NCI-H345 treated with DMSO at 0.1 percent for 48 hours (cell line): ENCODE measurements around the gene TOX2.
A peak's percentile ranks its signal among the peaks of the same experiment; 100 is the strongest.

Experiments
- DNase-seq: peaks from one replicate; lab custom pipeline; 2025; ENCODE audit not compliant: unreplicated experiment; lab: John Stamatoyannopoulos, UW

TOX2 gene, protein sequence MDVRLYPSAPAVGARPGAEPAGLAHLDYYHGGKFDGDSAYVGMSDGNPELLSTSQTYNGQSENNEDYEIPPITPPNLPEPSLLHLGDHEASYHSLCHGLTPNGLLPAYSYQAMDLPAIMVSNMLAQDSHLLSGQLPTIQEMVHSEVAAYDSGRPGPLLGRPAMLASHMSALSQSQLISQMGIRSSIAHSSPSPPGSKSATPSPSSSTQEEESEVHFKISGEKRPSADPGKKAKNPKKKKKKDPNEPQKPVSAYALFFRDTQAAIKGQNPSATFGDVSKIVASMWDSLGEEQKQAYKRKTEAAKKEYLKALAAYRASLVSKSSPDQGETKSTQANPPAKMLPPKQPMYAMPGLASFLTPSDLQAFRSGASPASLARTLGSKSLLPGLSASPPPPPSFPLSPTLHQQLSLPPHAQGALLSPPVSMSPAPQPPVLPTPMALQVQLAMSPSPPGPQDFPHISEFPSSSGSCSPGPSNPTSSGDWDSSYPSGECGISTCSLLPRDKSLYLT

DNA sequence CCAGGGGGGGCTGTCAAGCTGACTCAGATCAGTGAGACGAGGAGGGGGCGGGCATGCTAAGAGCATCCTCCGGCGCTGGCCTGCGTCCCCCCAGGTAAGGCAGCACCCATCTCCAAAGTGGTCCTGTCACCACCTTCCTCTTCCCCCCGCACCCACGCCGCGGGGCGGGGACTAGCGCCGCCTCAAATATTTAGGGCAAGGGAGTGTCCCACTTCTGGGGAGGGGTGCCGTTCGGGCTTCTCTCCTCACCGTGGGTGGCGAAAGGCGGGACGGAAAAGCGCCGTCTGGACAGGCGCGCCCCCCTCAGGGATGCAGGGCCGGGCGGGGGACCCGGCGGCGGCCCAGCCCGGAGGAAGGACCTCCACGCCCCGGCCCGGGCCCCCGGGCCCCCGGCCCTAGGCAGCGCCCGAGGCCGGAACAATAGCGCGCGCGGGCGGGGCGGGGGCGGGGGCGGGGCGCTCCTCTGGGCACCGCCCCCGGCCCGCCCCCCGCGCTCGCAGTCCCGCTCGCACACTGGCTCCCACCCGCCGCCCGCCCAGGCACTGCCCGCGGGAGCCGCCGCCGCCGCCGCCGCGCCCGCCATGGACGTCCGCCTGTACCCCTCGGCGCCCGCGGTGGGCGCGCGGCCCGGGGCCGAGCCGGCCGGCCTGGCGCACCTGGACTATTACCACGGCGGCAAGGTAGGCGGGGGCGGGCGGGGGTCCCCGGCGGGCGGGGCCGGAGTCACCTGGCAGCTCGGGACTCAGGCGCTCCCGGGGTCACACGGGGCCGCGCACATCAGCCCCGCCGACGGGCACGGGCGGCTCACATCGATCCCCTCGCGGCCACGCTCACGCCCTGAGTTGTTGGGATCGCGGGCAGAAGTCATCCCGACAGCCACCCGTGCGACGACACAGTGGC is at the start of gene TOX2:
Gene TOX2, plus strand, starts transcription at position 542 of the 900 bp plus-strand sequence. Its CDS starts 40 bp downstream, at position 582.
- peak; percentile 37 for DNase-seq

DNA sequence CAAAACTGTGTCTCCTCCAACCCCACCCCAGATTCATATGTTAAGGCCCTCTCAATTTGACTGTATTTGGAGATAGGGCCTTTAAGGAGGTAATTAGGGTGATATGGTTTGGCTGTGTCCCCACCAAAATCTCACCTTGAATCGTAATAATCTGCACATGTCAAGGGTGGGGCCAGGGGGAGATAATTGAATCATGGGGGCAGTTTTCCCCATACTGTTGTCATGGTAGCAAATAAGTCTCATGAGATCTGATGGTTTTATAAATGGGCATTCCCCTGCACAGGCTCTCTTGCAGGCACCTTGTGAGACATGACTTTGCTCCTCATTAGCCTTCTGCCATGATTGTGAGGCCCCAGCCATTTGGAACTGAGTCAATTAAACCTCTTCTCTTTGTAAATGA is 46.6 kb upstream of the TOX2 start:
- DNase-seq: no peak

GRCh38 chr20:43870484-43870883 is 44.2 kb upstream of the TOX2 start:
- DNase-seq: no peak

- DNase-seq: no peak
These were observed 35.9 kb upstream of the TOX2 start for GRCh38 chr20:43878776-43879175.

GRCh38 chr20:43893930-43894329 is 20.7 kb upstream of the TOX2 start:
- no peak for DNase-seq

DNA sequence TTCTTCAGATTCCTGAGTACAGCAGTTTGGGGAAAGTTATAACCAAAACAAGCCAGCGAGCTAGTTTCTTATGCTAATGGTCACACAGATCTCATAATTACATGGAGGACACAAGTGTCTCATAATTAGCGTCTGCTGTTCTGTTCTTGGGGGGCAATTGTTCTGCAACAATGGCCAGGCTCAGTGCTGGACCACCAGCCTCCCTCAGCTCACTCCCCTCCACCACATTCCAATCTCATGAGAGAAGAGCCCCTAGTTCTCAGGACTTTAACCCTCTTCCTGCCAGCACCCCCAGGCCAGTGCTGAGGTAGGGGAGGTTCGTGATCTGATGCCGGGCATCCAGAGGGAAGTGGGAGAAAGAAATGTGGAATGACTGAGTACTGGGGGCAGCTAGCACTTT is 20.2 kb upstream of the TOX2 start:
- no peak for DNase-seq

DNA sequence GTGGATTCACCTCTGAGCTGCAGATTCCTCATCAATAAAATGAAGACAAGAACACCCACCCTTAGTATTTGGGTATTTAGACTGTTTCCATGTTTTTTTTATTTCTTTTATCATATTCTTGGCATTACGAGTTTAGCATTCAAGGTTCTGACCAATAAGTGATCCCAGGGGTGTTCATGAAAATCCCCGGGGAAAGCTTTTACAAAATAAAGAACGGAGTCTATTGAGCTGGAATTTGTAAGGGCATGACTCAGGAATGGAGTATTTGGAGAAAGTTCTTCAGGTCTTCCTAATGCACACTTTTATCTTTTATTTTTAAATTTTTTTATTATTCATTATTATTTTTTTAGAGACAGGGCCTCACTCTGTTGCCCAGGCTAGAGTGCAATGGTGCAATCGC is 19.4 kb upstream of the TOX2 start:
- no peak for DNase-seq

DNA sequence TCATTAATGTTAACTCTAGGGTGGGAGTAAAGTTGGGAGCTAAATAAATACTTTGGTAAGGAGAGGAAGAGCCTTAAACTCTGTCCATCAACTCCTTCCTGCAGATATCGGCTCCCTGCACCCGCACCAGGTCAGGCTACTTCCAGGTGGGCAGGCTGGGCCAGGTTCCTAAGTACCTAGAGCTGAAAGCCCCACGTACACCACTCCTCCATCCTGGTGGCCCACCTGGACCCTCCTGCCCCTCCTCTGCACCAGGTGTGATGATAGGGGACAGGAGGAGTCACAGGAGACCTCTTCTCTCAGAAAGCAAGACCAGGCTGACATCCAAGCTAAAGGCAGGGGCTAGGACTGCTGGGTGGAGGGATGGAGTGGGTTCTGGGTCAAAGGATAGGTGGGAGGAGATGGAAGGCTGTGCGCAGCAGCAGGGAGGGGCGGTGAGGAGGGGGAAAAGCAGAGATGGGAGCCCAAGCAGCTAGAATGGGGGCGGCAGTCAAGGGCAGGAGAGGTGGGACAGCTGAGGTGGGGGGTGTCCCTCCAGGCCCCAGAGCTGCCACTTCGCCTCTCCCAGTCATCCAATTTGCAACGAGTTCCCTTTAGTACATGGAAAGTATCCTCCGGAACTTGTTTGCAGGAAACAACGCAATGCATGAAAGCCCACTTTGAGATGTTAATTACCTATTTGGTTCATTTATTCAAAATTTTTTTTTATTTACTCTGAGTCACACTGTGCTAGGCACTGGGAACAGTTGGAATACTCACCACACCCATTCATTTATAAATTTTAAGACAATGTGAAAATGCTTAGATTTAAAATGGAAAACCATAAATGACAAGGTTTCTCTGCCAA is 15.2 kb upstream of the TOX2 start:
- DNase-seq: no peak

DNA sequence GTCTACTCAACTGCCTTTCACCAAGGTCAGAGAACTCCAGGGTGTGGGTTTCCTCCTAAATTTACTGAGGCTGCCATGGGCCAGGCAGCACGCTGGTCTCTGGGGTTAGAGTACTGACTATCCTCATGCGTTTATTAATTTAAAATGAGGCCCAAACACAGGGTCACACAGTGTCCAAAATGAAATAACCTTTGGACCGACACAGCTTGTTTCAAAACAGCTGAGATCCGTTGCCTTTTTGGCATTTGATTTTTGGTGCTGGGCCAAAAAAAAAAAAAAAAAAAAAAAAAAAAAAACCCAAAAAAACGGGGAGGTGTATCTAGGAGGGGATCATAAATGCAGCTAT is 14.6 kb upstream of the TOX2 start:
- DNase-seq: no peak

DNA sequence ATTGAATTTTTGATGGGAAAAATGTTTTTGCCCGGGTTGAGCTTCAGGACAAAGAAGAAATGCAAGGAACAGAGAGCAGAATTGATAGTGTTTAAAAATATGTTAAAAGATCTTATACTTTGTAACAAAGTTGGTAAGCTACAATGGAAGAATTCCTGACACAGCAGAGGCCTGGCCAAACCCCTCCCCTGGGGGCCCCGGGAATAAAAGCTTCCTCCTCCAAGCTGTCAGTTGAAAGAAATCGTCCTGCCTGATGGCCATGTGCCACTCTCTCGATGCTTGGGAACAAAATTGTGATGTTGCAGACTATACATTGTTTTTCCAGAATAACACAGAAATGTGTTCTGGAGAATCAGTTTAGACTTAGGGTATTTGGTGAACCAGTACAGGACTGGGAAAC is 14.2 kb upstream of the TOX2 start:
- no peak for DNase-seq

- DNase-seq: no peak
These were observed 13.4 kb upstream of the TOX2 start for GRCh38 chr20:43901296-43901695.

- no peak for DNase-seq
These were observed 10.5 kb upstream of the TOX2 start for GRCh38 chr20:43903953-43904826.

DNA sequence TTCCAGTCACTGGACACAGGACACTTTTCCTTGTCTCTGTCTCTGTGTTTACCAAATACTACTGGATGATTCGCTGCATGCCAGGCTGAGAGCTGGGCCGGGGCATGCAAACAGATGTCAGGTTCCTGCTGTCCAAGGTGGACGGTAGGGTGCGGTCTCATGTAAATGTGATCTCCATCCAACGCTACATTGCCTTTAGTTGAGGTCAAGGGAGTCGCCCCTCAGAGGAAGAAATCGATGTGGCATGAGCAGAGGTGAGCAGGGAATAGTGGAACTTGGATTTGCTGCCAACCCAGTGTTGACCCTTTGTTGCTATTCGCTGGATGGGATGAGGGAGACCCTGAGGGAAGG is 9.8 kb upstream of the TOX2 start:
- DNase-seq: no peak

DNA sequence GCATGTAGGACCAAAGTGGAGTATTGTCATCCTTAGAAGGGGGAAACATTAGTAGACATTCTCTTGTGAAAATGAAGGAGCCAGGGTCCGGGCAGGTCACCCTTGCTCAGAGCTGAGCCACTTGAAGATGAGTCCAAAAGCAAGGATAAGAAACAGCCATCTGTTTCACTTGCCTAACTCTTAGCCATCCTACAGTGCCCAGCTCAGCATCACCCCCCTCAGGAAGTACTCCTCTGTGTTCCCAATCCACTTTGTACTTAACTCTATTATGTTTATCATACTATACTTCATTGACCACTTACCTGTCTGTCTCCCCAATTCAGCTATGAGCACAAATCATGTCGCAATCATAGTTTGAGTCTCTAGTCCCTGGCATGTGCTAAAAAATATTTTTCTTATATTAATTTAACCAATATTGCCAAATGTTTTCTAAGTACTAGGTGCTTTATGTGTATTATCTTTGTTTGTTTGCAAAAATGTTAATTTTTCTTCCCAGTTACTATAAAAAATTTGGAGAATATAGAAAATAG is 8.1 kb upstream of the TOX2 start:
- no peak for DNase-seq

DNA sequence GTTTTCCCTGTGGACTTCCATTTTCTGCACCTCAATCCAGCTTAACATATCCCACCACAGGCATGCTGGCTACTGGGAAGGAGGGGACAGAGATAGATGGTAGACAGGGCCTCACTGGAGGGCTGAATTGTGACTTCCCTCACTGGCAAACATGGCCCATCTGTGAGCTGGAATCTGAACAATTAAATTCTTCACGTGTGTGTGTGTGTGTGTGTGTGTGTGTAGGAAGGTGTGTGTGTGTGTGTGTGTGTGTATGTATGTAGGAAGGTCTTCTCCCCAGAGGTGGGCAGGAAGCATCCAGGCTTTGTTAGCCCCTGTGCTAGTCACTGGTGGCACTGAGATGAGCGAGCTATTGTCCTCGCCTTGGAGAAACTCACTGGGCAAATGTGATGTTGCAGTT is 5.4 kb upstream of the TOX2 start:
- DNase-seq: no peak

DNA sequence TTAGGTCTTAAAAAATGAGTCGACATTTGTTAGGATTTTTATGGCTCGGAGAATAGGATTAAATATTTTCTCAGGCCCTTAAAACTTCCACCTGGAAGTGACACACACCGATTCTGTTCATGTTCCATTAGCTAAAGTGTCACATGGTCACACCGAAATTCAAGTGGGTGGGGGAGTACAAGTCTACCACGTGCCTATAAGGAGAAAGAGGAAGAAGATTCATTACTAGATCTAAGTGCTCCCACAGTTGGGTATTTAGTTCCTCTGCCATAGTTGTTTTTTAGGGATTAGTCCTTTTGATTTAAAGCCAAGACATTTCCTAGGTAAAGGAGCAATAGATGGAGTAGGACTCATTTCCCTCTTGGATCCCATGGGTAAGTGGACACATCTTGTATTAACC is 4.9 kb upstream of the TOX2 start:
- DNase-seq: no peak

DNA sequence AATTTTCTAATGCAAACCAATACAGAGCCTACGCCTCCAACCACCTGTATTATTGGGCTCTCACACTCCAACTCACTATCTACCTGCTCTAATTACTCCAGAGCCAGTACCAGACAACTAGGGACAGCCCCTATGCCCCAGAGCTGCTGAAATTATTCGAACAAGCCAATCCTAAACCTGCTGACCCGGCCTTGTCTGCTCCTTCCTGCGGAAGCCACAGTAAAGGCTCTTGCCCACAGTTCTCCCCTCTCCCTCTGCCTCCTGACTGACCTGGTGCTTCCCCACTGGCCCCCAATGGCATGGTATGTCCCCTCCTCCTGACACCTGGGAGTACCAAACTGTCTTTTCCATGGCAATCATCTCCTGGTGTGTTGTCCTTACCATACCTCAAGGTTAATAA is 4.1 kb upstream of the TOX2 start:
- no peak for DNase-seq

DNA sequence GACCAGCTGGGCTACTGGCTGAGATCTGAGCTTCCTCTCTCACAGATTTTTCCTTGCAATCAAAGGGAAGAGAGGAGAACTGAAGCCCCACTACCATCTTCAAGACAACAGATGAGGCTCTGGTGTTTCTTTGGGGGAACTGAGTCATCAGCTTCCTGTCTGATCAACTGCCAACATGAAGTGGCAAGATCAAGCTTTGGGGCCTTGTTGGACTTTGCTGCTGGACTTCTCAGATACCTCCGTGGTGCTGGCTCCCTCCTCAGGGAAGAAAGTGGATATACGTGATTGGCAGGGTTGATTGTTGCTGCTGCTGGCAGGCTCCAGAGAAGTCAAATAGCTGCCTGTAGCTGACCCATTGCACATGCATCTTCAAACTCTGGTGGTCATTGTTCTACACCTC is 3.6 kb upstream of the TOX2 start:
- DNase-seq: no peak

DNA sequence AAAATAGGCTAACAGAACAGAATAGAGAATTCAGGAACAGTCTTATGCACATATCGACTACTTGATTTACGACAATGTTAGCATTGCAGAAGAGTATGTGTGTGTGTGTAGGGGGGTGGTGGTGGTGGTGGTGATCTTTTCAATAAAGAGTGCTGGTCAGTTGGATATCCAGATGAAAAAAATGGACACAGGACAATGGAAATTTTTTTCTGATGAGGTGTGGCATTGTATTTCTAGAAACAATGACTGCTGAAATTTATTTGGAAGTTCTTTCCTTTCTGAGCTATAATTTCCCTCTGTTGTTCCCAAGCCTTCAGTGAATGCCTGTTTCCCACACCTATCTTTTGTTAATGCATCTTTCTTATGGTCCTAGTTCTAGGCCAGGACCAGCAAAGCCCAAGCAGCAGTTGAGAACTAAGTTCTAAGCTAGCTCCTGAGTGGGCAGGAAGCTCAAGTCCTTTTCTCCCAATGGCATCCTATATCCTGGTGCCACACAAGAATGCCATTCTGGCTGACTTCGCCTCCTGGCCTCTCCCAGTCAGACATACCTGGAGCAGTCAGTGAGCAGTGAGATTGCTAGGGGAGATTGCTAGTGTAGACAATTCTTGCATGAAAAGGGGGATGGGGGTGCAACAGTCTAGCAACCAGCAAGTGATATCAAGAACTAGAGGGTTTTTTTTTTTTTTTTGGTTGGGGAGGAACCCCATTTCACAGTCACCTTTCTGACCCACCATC is 1.2 kb upstream of the TOX2 start:
- no peak for DNase-seq
